MM.1S (cell line): ENCODE data around the gene POMP.
A peak's percentile ranks its signal among the peaks of the same experiment; 100 is the strongest.

ENCODE experiments used
- DNase-seq: peaks from one replicate; pipeline ENCODE4 v3.0.0-alpha.2; 2015
- H2AFZ ChIP-seq: fragments of 300-600 bp; sonication (generic); 2 replicates; pipeline ENCODE4 v1.6.0; 2016; ENCODE audit warnings: antibody characterized with exemption, low read length
- H3F3A ChIP-seq: fragments of 300-600 bp; sonication (generic); 2 replicates; pipeline ENCODE4 v1.6.1; 2016; ENCODE audit warnings: mild to moderate bottlenecking, antibody characterized with exemption, low read length, moderate library complexity, mixed read lengths; ENCODE audit not compliant: insufficient read depth
- H3K27ac ChIP-seq: fragments of 300-600 bp; sonication (generic); 2 replicates; pipeline ENCODE4 v1.5.1; 2016; ENCODE audit warnings: mild to moderate bottlenecking, low read length
- H3K27me3 ChIP-seq: fragments of 300-600 bp; sonication (generic); replicated peaks from 2 replicates; pipeline ENCODE4 v1.6.0; 2016; ENCODE audit warnings: low read length; ENCODE audit not compliant: insufficient read depth
- H3K36me3 ChIP-seq: fragments of 300-600 bp; sonication (generic); replicated peaks from 2 replicates; pipeline ENCODE4 v1.6.1; 2016; ENCODE audit warnings: mild to moderate bottlenecking, low read length, mixed read lengths; ENCODE audit not compliant: insufficient read depth
- H3K4me1 ChIP-seq: fragments of 300-600 bp; sonication (generic); 2 replicates; pipeline ENCODE4 v1.6.1; 2016; ENCODE audit warnings: low read length, mixed read lengths
- H3K4me2 ChIP-seq: fragments of 300-600 bp; sonication (generic); 2 replicates; pipeline ENCODE4 v1.6.0; 2016; ENCODE audit warnings: low read depth, low read length
- H3K4me3 ChIP-seq: fragments of 300-600 bp; sonication (generic); 2 replicates; pipeline ENCODE4 v1.5.1; 2016; ENCODE audit warnings: low read length, mixed read lengths
- H3K79me2 ChIP-seq: fragments of 300-600 bp; sonication (generic); 2 replicates; pipeline ENCODE4 v1.6.1; 2016; ENCODE audit warnings: mixed run types, low read length, mixed read lengths
- H3K9ac ChIP-seq: fragments of 300-600 bp; sonication (generic); 2 replicates; pipeline ENCODE4 v1.6.1; 2016; ENCODE audit warnings: low read length, mixed read lengths
- H3K9me2 ChIP-seq: fragments of 300-600 bp; sonication (generic); replicated peaks from 2 replicates; pipeline ENCODE4 v1.6.1; 2016; ENCODE audit warnings: mild to moderate bottlenecking, low read length, mixed read lengths; ENCODE audit not compliant: insufficient read depth
- H3K9me3 ChIP-seq: fragments of 300-600 bp; sonication (generic); replicated peaks from 2 replicates; pipeline ENCODE4 v1.6.1; 2016; ENCODE audit warnings: mild to moderate bottlenecking, low read length, mixed read lengths; ENCODE audit not compliant: insufficient read depth
- H4K20me1 ChIP-seq: fragments of 300-600 bp; sonication (generic); 2 replicates; pipeline ENCODE4 v1.6.1; 2016; ENCODE audit warnings: mild to moderate bottlenecking, low read length, moderate library complexity, mixed read lengths; ENCODE audit not compliant: insufficient read depth
- EZH2 ChIP-seq: fragments of 300-600 bp; sonication (generic); optimal IDR thresholded peaks from 2 replicates; pipeline ENCODE3; 2017; ENCODE audit warnings: low read depth, mild to moderate bottlenecking, antibody characterized with exemption, low read length, mixed read lengths
- EZH2phosphoT487 ChIP-seq: fragments of 300-600 bp; sonication (generic); IDR thresholded peaks from 2 replicates; pipeline ENCODE4 v1.6.1; 2018; ENCODE audit warnings: antibody characterized with exemption, low read length
- TF ChIP-seq, protein P1 (sequence below): fragments of 300-600 bp; sonication (generic); IDR thresholded peaks from 2 replicates; pipeline ENCODE4 v1.5.1; 2016; ENCODE audit warnings: antibody characterized with exemption, low read length, mixed read lengths

Gene POMP

GRCh38 chr13:28658539-28658795, 463 bp upstream of the POMP start:
- H3K27ac ChIP-seq: peak overlapping the region; percentile 63; the same call in 1 of the 2 replicates
- H3K36me3 ChIP-seq: no peaks in the 10 kb centered on the region
- no peaks in the 10 kb centered on the region for H3K9me2 ChIP-seq
- H3K4me1 ChIP-seq: no peaks in the 10 kb centered on the region; the same call in 1 of the 2 replicates
- H3K4me3 ChIP-seq: peak overlapping the region; percentile 88
- H3K27me3 ChIP-seq: no peaks in the 10 kb centered on the region
- peak overlapping the region; percentile 80 for H3K9ac ChIP-seq
- H3K9me3 ChIP-seq: no peaks in the 10 kb centered on the region
- peaks cover 55% of the 10 kb centered on the region for H3K79me2 ChIP-seq
- no peaks in the 10 kb centered on the region for H4K20me1 ChIP-seq
- H3K4me2 ChIP-seq: peak overlapping the region; percentile 54
- no peak for TF ChIP-seq EZH2phosphoT487
- no peak for TF ChIP-seq EZH2
- TF ChIP-seq, protein P1, sequence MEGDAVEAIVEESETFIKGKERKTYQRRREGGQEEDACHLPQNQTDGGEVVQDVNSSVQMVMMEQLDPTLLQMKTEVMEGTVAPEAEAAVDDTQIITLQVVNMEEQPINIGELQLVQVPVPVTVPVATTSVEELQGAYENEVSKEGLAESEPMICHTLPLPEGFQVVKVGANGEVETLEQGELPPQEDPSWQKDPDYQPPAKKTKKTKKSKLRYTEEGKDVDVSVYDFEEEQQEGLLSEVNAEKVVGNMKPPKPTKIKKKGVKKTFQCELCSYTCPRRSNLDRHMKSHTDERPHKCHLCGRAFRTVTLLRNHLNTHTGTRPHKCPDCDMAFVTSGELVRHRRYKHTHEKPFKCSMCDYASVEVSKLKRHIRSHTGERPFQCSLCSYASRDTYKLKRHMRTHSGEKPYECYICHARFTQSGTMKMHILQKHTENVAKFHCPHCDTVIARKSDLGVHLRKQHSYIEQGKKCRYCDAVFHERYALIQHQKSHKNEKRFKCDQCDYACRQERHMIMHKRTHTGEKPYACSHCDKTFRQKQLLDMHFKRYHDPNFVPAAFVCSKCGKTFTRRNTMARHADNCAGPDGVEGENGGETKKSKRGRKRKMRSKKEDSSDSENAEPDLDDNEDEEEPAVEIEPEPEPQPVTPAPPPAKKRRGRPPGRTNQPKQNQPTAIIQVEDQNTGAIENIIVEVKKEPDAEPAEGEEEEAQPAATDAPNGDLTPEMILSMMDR: no peak
- H2AFZ ChIP-seq: peak overlapping the region; percentile 64
- H3F3A ChIP-seq: no peaks in the 10 kb centered on the region
- DNase-seq: no peak

GRCh38 chr13:28659621-28659970, 666 bp downstream of the POMP start:
- no peaks in the 10 kb centered on the region for H4K20me1 ChIP-seq
- H3K4me2 ChIP-seq: peak overlapping the region; percentile 57
- H3K9me2 ChIP-seq: no peaks in the 10 kb centered on the region
- no peaks in the 10 kb centered on the region for H3K27me3 ChIP-seq
- no peaks in the 10 kb centered on the region; the same call in 1 of the 2 replicates for H3K4me1 ChIP-seq
- H3K27ac ChIP-seq: peak overlapping the region; percentile 63
- H2AFZ ChIP-seq: peak overlapping the region; percentile 42; the same call in 1 of the 2 replicates
- peak overlapping the region; percentile 88 for H3K4me3 ChIP-seq
- no peaks in the 10 kb centered on the region for H3K36me3 ChIP-seq
- peak overlapping the region; percentile 80 for H3K9ac ChIP-seq
- peaks cover 55% of the 10 kb centered on the region for H3K79me2 ChIP-seq
- peak; percentile 24 for DNase-seq
- no peaks in the 10 kb centered on the region for H3K9me3 ChIP-seq
- TF ChIP-seq, protein P1: no peak
- H3F3A ChIP-seq: no peaks in the 10 kb centered on the region

DNA sequence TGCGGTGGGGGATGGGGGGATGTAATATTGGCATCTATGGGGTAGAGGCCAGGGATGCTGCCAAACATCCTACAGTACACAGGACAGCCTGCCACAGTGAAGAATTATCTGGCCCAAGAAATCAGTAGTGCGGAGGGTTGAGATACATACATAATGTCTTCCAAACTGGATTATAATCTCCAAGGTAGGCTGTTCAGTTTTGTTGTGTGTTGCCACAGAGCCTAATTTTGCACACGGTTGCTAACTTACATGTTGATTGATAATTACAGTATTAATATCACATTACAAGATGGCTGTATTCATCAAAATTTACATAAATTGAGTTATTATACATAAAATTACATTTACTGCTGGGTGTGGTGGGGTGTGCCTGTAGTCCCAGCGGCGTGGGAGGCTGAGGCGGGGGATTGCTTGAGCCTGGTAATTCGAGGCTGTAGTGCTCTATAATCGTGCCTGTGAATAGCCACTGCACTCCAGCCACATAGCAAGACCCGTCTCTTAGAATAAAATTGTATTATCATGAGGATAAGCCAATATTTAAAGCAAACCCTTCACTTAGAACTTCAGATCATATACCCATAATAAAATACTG, 8.1 kb downstream of the POMP start:
- TF ChIP-seq EZH2phosphoT487 (no peak), EZH2 (no peak)
- TF ChIP-seq, protein P1: no peak
- DNase-seq: no peak
- no peaks in the 10 kb centered on the region for H3K27me3 ChIP-seq
- no peaks in the 10 kb centered on the region for H3F3A ChIP-seq
- H3K36me3 ChIP-seq: no peaks in the 10 kb centered on the region; the same call in 1 of the 2 replicates
- no peak overlapping the region for H2AFZ ChIP-seq
- no peaks in the 10 kb centered on the region for H3K9me3 ChIP-seq
- H4K20me1 ChIP-seq: no peaks in the 10 kb centered on the region
- no peaks in the 10 kb centered on the region for H3K4me1 ChIP-seq
- H3K4me2 ChIP-seq: no peak overlapping the region
- H3K79me2 ChIP-seq: peaks cover 8% of the 10 kb centered on the region
- no peak overlapping the region for H3K27ac ChIP-seq
- H3K9me2 ChIP-seq: no peaks in the 10 kb centered on the region
- no peak overlapping the region for H3K4me3 ChIP-seq
- no peak overlapping the region for H3K9ac ChIP-seq
